ENCODE data around the gene RAN.

RAN gene

GRCh38 chr12:130871286-130872178 lies at the start of gene RAN:
TSS of gene RAN (plus strand) at chr12:130872066. CDS start at chr12:130872594, 528 bp downstream.
- Histone ChIP-seq H3K4me3 (ENCODE audit: low read depth in 1 of 2, low read length in 2 of 2) (peak within 1 kb of the TSS; percentile 82 to 85), H3K9ac (ENCODE audit: low read length) (peak within 1 kb of the TSS; percentile 84), H3K36me3 (ENCODE audit: insufficient read depth, low read length) (peaks cover 39% of the 10 kb centered on the region), H3K4me1 (ENCODE audit: insufficient read depth, low read length) (peaks cover 23% of the 10 kb centered on the region), H3K9me3 (ENCODE audit: low read length) (no peaks in the 10 kb centered on the region), H3K27me3 (ENCODE audit: control insufficient read depth in 1 of 2, insufficient read depth in 2 of 2, low read length in 2 of 2) (no peaks in the 10 kb centered on the region), H3K27ac (ENCODE audit: low read depth, low read length) (peak within 1 kb of the TSS; percentile 78)

- no peak overlapping the region for H3K4me3 ChIP-seq (ENCODE audit: low read depth in 1 of 2, low read length in 2 of 2)
- peaks cover 15% of the 10 kb centered on the region for H3K4me1 ChIP-seq (ENCODE audit: insufficient read depth, low read length)
- no peak overlapping the region for H3K9ac ChIP-seq (ENCODE audit: low read length)
- H3K27ac ChIP-seq (ENCODE audit: low read depth, low read length): no peak overlapping the region
- H3K9me3 ChIP-seq (ENCODE audit: low read length): no peaks in the 10 kb centered on the region
- no peaks in the 10 kb centered on the region for H3K27me3 ChIP-seq (ENCODE audit: control insufficient read depth in 1 of 2, insufficient read depth in 2 of 2, low read length in 2 of 2)
- H3K36me3 ChIP-seq (ENCODE audit: insufficient read depth, low read length): peaks cover 20% of the 10 kb centered on the region
Measured at GRCh38 chr12:130825771-130826150, 46.1 kb upstream of the RAN start.

DNA sequence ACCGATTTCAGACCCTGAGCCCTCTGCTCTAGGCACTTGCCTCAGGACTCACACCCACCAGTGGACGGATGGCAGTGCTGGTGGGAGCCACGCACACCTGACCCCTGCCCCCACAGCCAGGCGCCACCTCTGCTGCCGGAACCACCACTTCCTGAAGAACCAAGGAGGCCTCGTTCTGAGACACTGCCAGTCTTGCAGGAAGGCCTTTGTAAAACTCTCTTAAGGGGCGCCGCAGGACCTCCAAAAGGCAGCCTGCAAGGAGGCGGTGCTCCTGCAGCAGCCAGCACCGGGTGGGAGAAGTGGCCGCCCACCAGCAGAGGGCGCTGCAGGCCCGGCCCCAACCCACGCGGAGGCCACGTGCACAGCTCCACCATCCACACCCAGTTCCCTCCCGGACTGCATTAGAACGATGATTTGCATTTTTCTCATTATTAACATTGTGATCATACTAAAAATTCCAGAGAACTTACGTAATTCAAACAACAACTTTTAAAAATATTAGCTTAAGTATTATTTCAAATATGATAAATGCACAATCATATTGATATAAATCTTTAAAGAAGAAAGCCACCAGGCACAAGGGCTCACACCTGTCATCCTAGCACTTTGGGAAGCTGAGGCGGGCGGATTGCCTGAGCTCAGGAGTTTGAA lies 45.6 kb upstream of the RAN start:
- peaks cover 15% of the 10 kb centered on the region for H3K36me3 ChIP-seq (ENCODE audit: insufficient read depth, low read length)
- H3K4me3 ChIP-seq (ENCODE audit: low read depth in 1 of 2, low read length in 2 of 2): no peak overlapping the region
- H3K27ac ChIP-seq (ENCODE audit: low read depth, low read length): no peak overlapping the region

GRCh38 chr12:130827432-130827831 lies 44.4 kb upstream of the RAN start:
- H3K9me3 ChIP-seq (ENCODE audit: low read length): no peaks in the 10 kb centered on the region
- peaks cover 11% of the 10 kb centered on the region for H3K36me3 ChIP-seq (ENCODE audit: insufficient read depth, low read length)
- H3K27me3 ChIP-seq (ENCODE audit: control insufficient read depth in 1 of 2, insufficient read depth in 2 of 2, low read length in 2 of 2): no peaks in the 10 kb centered on the region
- no peak overlapping the region for H3K27ac ChIP-seq (ENCODE audit: low read depth, low read length)
- no peak overlapping the region for H3K4me3 ChIP-seq (ENCODE audit: low read depth in 1 of 2, low read length in 2 of 2)
- H3K9ac ChIP-seq (ENCODE audit: low read length): no peak overlapping the region
- peaks cover 15% of the 10 kb centered on the region for H3K4me1 ChIP-seq (ENCODE audit: insufficient read depth, low read length)

More for the DNA sequence above, 45.6 kb upstream of the RAN start:
- no peaks in the 10 kb centered on the region for H3K9me3 ChIP-seq (ENCODE audit: low read length)
- H3K27me3 ChIP-seq (ENCODE audit: control insufficient read depth in 1 of 2, insufficient read depth in 2 of 2, low read length in 2 of 2): no peaks in the 10 kb centered on the region
- peaks cover 15% of the 10 kb centered on the region for H3K4me1 ChIP-seq (ENCODE audit: insufficient read depth, low read length)
- no peak overlapping the region for H3K9ac ChIP-seq (ENCODE audit: low read length)

GRCh38 chr12:130828895-130829294 lies 43.0 kb upstream of the RAN start:
- Histone ChIP-seq H3K36me3 (ENCODE audit: insufficient read depth, low read length) (peaks cover 3% of the 10 kb centered on the region), H3K4me3 (ENCODE audit: low read depth in 1 of 2, low read length in 2 of 2) (no peak overlapping the region), H3K27ac (ENCODE audit: low read depth, low read length) (no peak overlapping the region), H3K27me3 (ENCODE audit: control insufficient read depth in 1 of 2, insufficient read depth in 2 of 2, low read length in 2 of 2) (no peaks in the 10 kb centered on the region), H3K4me1 (ENCODE audit: insufficient read depth, low read length) (peaks cover 21% of the 10 kb centered on the region), H3K9me3 (ENCODE audit: low read length) (no peaks in the 10 kb centered on the region), H3K9ac (ENCODE audit: low read length) (no peak overlapping the region)

DNA sequence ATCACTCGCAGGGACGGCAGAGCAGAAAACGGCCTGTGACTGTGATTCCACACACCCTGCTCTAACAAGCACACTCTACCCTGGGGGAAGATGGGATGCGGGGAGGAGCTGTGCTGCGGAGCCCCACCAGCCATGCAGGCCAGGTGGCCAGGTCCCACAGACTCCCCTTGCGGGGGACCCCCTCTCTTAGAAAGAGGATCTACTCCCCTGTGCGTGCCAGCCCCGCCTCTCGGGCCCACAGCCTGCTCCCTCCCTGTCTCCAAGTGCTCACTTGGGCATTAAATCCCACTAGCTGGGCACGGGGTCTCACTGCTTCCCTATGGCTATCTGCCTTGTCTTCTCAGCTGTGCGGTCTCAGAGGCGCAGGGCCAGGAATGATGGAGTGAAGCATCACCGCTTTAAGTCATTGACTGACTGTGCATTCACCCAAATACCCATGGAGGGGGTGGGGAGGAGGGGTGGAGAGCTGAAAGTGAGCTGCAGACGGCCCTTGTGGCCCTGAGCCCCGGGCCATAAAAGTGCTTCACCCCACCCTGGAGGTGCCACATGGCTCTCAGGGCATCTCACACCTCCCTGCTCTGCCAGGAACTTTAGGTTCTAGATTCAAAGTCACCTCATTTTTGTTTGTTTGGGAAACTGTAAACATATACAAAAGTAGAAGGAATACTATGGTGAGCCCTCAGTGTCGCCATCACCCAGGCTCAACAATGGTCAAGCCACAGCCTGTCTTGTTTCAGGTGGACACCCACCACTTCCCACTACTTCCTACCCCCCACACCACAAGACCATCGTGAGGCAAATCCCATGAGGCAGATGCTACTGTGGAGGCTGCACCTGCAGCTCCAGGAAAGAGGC lies 42.2 kb upstream of the RAN start:
- Histone ChIP-seq H3K4me1 (ENCODE audit: insufficient read depth, low read length) (peaks cover 21% of the 10 kb centered on the region), H3K27ac (ENCODE audit: low read depth, low read length) (no peak overlapping the region), H3K9me3 (ENCODE audit: low read length) (no peaks in the 10 kb centered on the region), H3K4me3 (ENCODE audit: low read depth in 1 of 2, low read length in 2 of 2) (no peak overlapping the region), H3K36me3 (ENCODE audit: insufficient read depth, low read length) (peaks cover 4% of the 10 kb centered on the region), H3K27me3 (ENCODE audit: control insufficient read depth in 1 of 2, insufficient read depth in 2 of 2, low read length in 2 of 2) (no peaks in the 10 kb centered on the region), H3K9ac (ENCODE audit: low read length) (no peak overlapping the region)

DNA sequence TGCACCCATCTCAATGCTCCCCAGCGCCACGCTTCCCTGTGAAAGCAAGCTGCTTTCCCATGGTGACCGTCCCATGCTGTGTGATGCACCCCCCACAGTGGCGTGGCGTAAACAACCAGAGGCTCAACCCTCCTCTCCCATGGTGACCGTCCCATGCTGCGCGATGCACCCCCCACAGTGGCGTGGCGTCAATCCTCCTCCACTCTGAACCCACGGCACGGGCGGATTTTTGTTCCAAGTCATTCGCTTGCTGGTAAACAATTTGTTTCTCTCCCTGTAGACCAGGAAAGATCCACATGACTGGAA lies 41.7 kb upstream of the RAN start:
- Histone ChIP-seq H3K27ac (ENCODE audit: low read depth, low read length) (no peak overlapping the region), H3K9me3 (ENCODE audit: low read length) (no peaks in the 10 kb centered on the region), H3K27me3 (ENCODE audit: control insufficient read depth in 1 of 2, insufficient read depth in 2 of 2, low read length in 2 of 2) (no peaks in the 10 kb centered on the region), H3K4me1 (ENCODE audit: insufficient read depth, low read length) (peaks cover 21% of the 10 kb centered on the region), H3K9ac (ENCODE audit: low read length) (no peak overlapping the region), H3K4me3 (ENCODE audit: low read depth in 1 of 2, low read length in 2 of 2) (no peak overlapping the region), H3K36me3 (ENCODE audit: insufficient read depth, low read length) (peaks cover 4% of the 10 kb centered on the region)

- no peak overlapping the region for H3K27ac ChIP-seq (ENCODE audit: low read depth, low read length)
Measured at GRCh38 chr12:130831246-130831645, 40.6 kb upstream of the RAN start.

DNA sequence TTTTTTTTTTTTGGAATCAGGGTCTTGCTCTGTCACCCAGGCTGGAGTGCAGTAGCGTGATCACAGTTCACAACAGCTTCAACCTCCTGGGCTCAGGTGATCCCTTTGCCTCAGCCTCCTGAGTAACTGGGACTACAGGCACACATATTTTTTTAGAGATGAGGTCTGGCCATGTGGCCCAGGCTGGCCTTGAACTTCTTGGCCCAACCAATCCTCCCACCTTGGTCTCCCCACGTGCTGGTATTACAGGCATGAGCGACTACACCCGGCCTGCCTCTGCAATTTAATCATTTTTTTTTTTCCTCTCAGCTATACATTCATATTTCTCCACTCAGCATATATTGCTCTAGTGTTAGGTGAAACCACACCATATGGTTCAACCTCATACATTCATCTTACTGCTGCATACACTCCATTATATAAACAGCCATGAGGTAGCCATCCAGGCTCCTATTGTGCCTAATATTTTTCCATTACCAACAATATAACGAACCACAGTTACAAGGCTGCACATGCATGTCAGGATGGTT lies 39.9 kb upstream of the RAN start:
- no peaks in the 10 kb centered on the region for H3K27me3 ChIP-seq (ENCODE audit: control insufficient read depth in 1 of 2, insufficient read depth in 2 of 2, low read length in 2 of 2)
- no peak overlapping the region for H3K4me3 ChIP-seq (ENCODE audit: low read depth in 1 of 2, low read length in 2 of 2)
- H3K36me3 ChIP-seq (ENCODE audit: insufficient read depth, low read length): peaks cover 4% of the 10 kb centered on the region
- no peak overlapping the region for H3K9ac ChIP-seq (ENCODE audit: low read length)
- peaks cover 21% of the 10 kb centered on the region for H3K4me1 ChIP-seq (ENCODE audit: insufficient read depth, low read length)
- H3K9me3 ChIP-seq (ENCODE audit: low read length): no peaks in the 10 kb centered on the region
- no peak overlapping the region for H3K27ac ChIP-seq (ENCODE audit: low read depth, low read length)

More at GRCh38 chr12:130831246-130831645, 40.6 kb upstream of the RAN start:
- H3K4me3 ChIP-seq (ENCODE audit: low read depth in 1 of 2, low read length in 2 of 2): no peak overlapping the region
- H3K4me1 ChIP-seq (ENCODE audit: insufficient read depth, low read length): peaks cover 21% of the 10 kb centered on the region
- H3K9ac ChIP-seq (ENCODE audit: low read length): no peak overlapping the region
- no peaks in the 10 kb centered on the region for H3K9me3 ChIP-seq (ENCODE audit: low read length)
- peaks cover 4% of the 10 kb centered on the region for H3K36me3 ChIP-seq (ENCODE audit: insufficient read depth, low read length)
- H3K27me3 ChIP-seq (ENCODE audit: control insufficient read depth in 1 of 2, insufficient read depth in 2 of 2, low read length in 2 of 2): no peaks in the 10 kb centered on the region

- peaks cover 4% of the 10 kb centered on the region for H3K36me3 ChIP-seq (ENCODE audit: insufficient read depth, low read length)
- no peaks in the 10 kb centered on the region for H3K9me3 ChIP-seq (ENCODE audit: low read length)
- H3K27me3 ChIP-seq (ENCODE audit: control insufficient read depth in 1 of 2, insufficient read depth in 2 of 2, low read length in 2 of 2): no peaks in the 10 kb centered on the region
- no peak overlapping the region for H3K27ac ChIP-seq (ENCODE audit: low read depth, low read length)
- no peak overlapping the region for H3K9ac ChIP-seq (ENCODE audit: low read length)
- H3K4me3 ChIP-seq (ENCODE audit: low read depth in 1 of 2, low read length in 2 of 2): no peak overlapping the region
- H3K4me1 ChIP-seq (ENCODE audit: insufficient read depth, low read length): peaks cover 17% of the 10 kb centered on the region
Measured at GRCh38 chr12:130832561-130833209, 39.2 kb upstream of the RAN start.

- peaks cover 18% of the 10 kb centered on the region for H3K4me1 ChIP-seq (ENCODE audit: insufficient read depth, low read length)
Measured at GRCh38 chr12:130835011-130835410, 36.9 kb upstream of the RAN start.

More at GRCh38 chr12:130835011-130835410, 36.9 kb upstream of the RAN start:
- Histone ChIP-seq H3K4me3 (ENCODE audit: low read depth in 1 of 2, low read length in 2 of 2) (no peak overlapping the region), H3K27me3 (ENCODE audit: control insufficient read depth in 1 of 2, insufficient read depth in 2 of 2, low read length in 2 of 2) (no peaks in the 10 kb centered on the region), H3K9ac (ENCODE audit: low read length) (no peak overlapping the region), H3K9me3 (ENCODE audit: low read length) (no peaks in the 10 kb centered on the region), H3K36me3 (ENCODE audit: insufficient read depth, low read length) (peaks cover 4% of the 10 kb centered on the region), H3K27ac (ENCODE audit: low read depth, low read length) (no peak overlapping the region)

All from muscle layer of colon (tissue), 2 donors.